ENCODE data around the gene NSD1. TPM values are rescaled to one million over a fixed set of nuclear protein-coding genes. Genes with fewer than 3 reads are reported as not detected.

NSD1 gene
- total and polyA plus RNA-seq, 2 of the 4 experiments (the other 2 are of a cell fraction): 7.7 to 31.0 TPM

DNA sequence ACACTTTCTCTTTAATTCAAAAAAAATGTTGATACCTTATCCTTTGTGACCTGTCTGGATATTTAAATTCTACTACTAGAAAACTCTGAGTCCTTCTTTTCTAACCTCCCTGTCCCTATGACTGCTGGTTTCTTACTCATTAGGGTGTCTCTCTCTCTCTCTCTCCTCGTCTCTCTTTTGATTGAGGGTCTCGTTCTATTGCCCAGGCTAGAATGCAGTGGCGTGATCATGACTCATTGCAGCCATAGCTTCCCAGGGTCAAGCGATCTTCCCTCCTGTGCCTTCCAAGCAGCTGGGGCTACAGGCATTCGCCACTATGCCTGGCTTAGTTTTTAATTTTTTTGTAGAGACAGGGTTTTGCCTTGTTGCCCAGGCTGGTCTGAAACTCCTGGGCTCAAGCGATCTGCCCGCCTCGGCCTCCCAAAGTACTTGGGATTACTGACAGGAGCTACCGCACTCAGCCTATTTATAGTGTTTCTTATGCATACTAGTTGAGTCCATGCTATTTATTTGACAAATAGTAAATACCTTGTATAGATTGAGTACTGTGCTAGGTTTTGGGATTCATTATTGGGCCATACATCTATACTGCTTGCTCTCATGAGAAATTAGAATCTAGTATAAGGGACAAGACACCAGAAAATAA is 61.9 kb downstream of the NSD1 start:
- Histone ChIP-seq H2BK20ac (ENCODE audit: low read depth, low read length) (peak overlapping the region; percentile 84; the same call in 1 of the 2 replicates), H3K27me3 (ENCODE audit: control insufficient read depth, insufficient read depth, low read length) (no peaks in the 10 kb centered on the region), H3K14ac (replicated peaks; ENCODE audit: low read depth, low read length) (peak overlapping the region; percentile 68; the same call in 1 of the 2 replicates), H3K4me3 (ENCODE audit: insufficient read depth, low read depth, low read length) (no peak overlapping the region), H3K36me3 (ENCODE audit: control insufficient read depth, insufficient read depth, low read length) (peaks cover 21% of the 10 kb centered on the region), H2BK5ac (ENCODE audit: low read depth, low read length, poor library complexity, severe bottlenecking) (no peak overlapping the region), H2BK120ac (ENCODE audit: low read depth, low read length) (peak overlapping the region; percentile 79), H2AK9ac (replicated peaks; ENCODE audit: low read depth, low read length, poor library complexity) (no peak overlapping the region), H2BK15ac (ENCODE audit: low read depth, low read length) (peak overlapping the region; percentile 57; the same call in 2 of the 3 replicates), H3K4me1 (ENCODE audit: control insufficient read depth, insufficient read depth, low read length) (peaks cover 4% of the 10 kb centered on the region), H4K20me1 (ENCODE audit: insufficient read depth, low read length) (peaks cover 2% of the 10 kb centered on the region; the same call in 1 of the 2 replicates), H4K91ac (ENCODE audit: insufficient read depth, low read depth, low read length) (peak overlapping the region; percentile 32; the same call in 1 of the 2 replicates), H4K8ac (ENCODE audit: low read depth in 2 of 2, low read length in 2 of 2) (peak overlapping the region in 1 of 2 experiments; percentile 71; a peak in 1 of 4 replicates), H2AK5ac (ENCODE audit: low read depth, low read length) (peak overlapping the region; percentile 66; the same call in 1 of the 2 replicates), H3K56ac (ENCODE audit: extremely low read depth, insufficient read depth, low read length) (no peak overlapping the region), H3K9me3 (ENCODE audit: control insufficient read depth, insufficient read depth, low read length) (no peaks in the 10 kb centered on the region), H3K4ac (ENCODE audit: low read depth, low read length) (peak overlapping the region; percentile 45; the same call in 1 of the 2 replicates), H4K5ac (ENCODE audit: low read depth, low read length) (no peak overlapping the region), H3K23ac (ENCODE audit: low read depth, low read length) (no peak overlapping the region), H3K4me2 (ENCODE audit: low read depth, low read length) (no peak overlapping the region), H2AFZ (replicated peaks; ENCODE audit: low read length, poor library complexity) (no peak overlapping the region), H3K9me1 (ENCODE audit: insufficient read depth, low read length) (peaks cover 6% of the 10 kb centered on the region; the same call in 1 of the 2 replicates), H3K79me1 (ENCODE audit: low read depth in 1 of 2, low read length in 2 of 2) (peaks cover 30 to 52% of the 10 kb centered on the region in 2 experiments), H3K9ac (ENCODE audit: low read depth, low read length) (no peak overlapping the region), H3K18ac (ENCODE audit: low read depth, low read length) (no peak overlapping the region), H3K27ac (ENCODE audit: insufficient read depth, low read length) (no peak overlapping the region)
- ChIA-PET CTCF (no interaction called here), POLR2A (ENCODE audit: unreplicated experiment) (no interaction called here)
- in situ Hi-C loops (cut with MboI; ENCODE audit: low sequenced_read_pairs): no loop called here
- dilution Hi-C loops (cut with HindIII; ENCODE audit: low sequenced_read_pairs, unreplicated experiment): no loop called here
- 60% methylated on average over 1 of the region's 9 CpGs; no CpG with 5 or more reads in 1 of the 2 experiments for WGBS, 2 experiments (ENCODE audit: extremely low coverage in 2 of 2, insufficient read length in 1 of 2)
- no TSS peak for BruUV-seq (replicated peaks)
- DNase-seq (peak; percentile 11), ATAC-seq (ENCODE audit: low read depth) (no peak)
- intact Hi-C loops (cut with micrococcal nuclease): loop anchor here (5.0 kb wide), 1 partner anchor 47 kb away; no protein-coding TSS in a partner anchor
- TF ChIP-seq MAZ (IDR thresholded peaks at IDR 0.05; ENCODE audit: borderline replicate concordance, low read depth, low read length): no peak
- TF ChIP-seq NFE2L2 (IDR thresholded peaks at IDR 0.05; ENCODE audit: low read depth, low read length): no peak
- TF ChIP-seq, protein P1, sequence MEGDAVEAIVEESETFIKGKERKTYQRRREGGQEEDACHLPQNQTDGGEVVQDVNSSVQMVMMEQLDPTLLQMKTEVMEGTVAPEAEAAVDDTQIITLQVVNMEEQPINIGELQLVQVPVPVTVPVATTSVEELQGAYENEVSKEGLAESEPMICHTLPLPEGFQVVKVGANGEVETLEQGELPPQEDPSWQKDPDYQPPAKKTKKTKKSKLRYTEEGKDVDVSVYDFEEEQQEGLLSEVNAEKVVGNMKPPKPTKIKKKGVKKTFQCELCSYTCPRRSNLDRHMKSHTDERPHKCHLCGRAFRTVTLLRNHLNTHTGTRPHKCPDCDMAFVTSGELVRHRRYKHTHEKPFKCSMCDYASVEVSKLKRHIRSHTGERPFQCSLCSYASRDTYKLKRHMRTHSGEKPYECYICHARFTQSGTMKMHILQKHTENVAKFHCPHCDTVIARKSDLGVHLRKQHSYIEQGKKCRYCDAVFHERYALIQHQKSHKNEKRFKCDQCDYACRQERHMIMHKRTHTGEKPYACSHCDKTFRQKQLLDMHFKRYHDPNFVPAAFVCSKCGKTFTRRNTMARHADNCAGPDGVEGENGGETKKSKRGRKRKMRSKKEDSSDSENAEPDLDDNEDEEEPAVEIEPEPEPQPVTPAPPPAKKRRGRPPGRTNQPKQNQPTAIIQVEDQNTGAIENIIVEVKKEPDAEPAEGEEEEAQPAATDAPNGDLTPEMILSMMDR (conservative IDR thresholded peaks at IDR 0.05; ENCODE audit: low read depth, low read length): no peak

All from IMR-90 (cell line).